GM19328 (cell line): ENCODE measurements around the gene MINPP1.
"Not testable (repeated sequence)": the region's sequence is repeated elsewhere in the genome, so short reads cannot be mapped to it uniquely, and the experiment has no call there.

Experiments
- ATAC-seq: cut with Tn5 transposase; IDR thresholded peaks from one replicate; pipeline ENCODE4 v1.9.1; 2021; ENCODE audit warnings: mild to moderate bottlenecking, moderate library complexity; ENCODE audit not compliant: unreplicated experiment

The MINPP1 gene

GRCh38 chr10:87504640-87505365 is at the start of gene MINPP1:
MINPP1 (plus strand) TSS chr10:87504893; CDS start chr10:87504916, 23 bp downstream.
- peak; percentile 90 for ATAC-seq

GRCh38 chr10:87456586-87457220 is 48.0 kb upstream of the MINPP1 start:
- ATAC-seq: not testable (repeated sequence)

GRCh38 chr10:87461751-87462150 is 42.9 kb upstream of the MINPP1 start:
- not testable (repeated sequence) for ATAC-seq

GRCh38 chr10:87466849-87467248 is 37.8 kb upstream of the MINPP1 start:
- not testable (repeated sequence) for ATAC-seq

- not testable (repeated sequence) for ATAC-seq
These were observed 16.0 kb upstream of the MINPP1 start for GRCh38 chr10:87488733-87489132.

- not testable (repeated sequence) for ATAC-seq
These were observed 14.4 kb upstream of the MINPP1 start for GRCh38 chr10:87490285-87490684.

- ATAC-seq: not testable (repeated sequence)
These were observed 12.2 kb upstream of the MINPP1 start for GRCh38 chr10:87492450-87492849.

- not testable (repeated sequence) for ATAC-seq
These were observed 9.2 kb upstream of the MINPP1 start for GRCh38 chr10:87495446-87495845.

GRCh38 chr10:87497386-87497785 is 7.3 kb upstream of the MINPP1 start:
- not testable (repeated sequence) for ATAC-seq

GRCh38 chr10:87498106-87498789 is 6.4 kb upstream of the MINPP1 start:
- not testable (repeated sequence) for ATAC-seq

- ATAC-seq: no peak
These were observed 4.0 kb upstream of the MINPP1 start for GRCh38 chr10:87500646-87501048.

GRCh38 chr10:87503401-87503800 is 1.3 kb upstream of the MINPP1 start:
- no peak for ATAC-seq

- ATAC-seq: no peak
These were observed 807 bp upstream of the MINPP1 start for GRCh38 chr10:87503886-87504285.

- ATAC-seq: no peak
These were observed 420 bp upstream of the MINPP1 start for GRCh38 chr10:87504307-87504639.

GRCh38 chr10:87505366-87506111 is 846 bp downstream of the MINPP1 start:
- ATAC-seq: peak; percentile 38

GRCh38 chr10:87506956-87507355 is 2.3 kb downstream of the MINPP1 start:
- ATAC-seq: no peak

- ATAC-seq: no peak
These were observed 3.3 kb downstream of the MINPP1 start for GRCh38 chr10:87507879-87508483.

- no peak for ATAC-seq
These were observed 4.1 kb downstream of the MINPP1 start for GRCh38 chr10:87508837-87509236.

GRCh38 chr10:87510025-87510424 is 5.3 kb downstream of the MINPP1 start:
- ATAC-seq: no peak

GRCh38 chr10:87511526-87511925 is 6.8 kb downstream of the MINPP1 start:
- ATAC-seq: no peak

GRCh38 chr10:87518937-87519336 is 14.2 kb downstream of the MINPP1 start:
- ATAC-seq: no peak
